ENCODE data around the gene ARL6IP4.

The ARL6IP4 gene

GRCh38 chr12:122991623-122992275 lies 11.3 kb downstream of the ARL6IP4 start:
- DNase-seq: no peak

GRCh38 chr12:122992386-122992785 lies 11.9 kb downstream of the ARL6IP4 start:
- no peak for DNase-seq

- no peak for DNase-seq
Observed at GRCh38 chr12:122994140-122994675, 13.7 kb downstream of the ARL6IP4 start.

GRCh38 chr12:122994781-122995502 lies 14.5 kb downstream of the ARL6IP4 start:
- DNase-seq: no peak

GRCh38 chr12:122995503-122996187 lies 15.2 kb downstream of the ARL6IP4 start:
- DNase-seq: no peak

- no peak for DNase-seq
Observed at GRCh38 chr12:122996188-122996601, 15.7 kb downstream of the ARL6IP4 start.

- no peak for DNase-seq
Observed at GRCh38 chr12:122996621-122997342, 16.3 kb downstream of the ARL6IP4 start.

- DNase-seq: no peak
Observed at GRCh38 chr12:122997343-122998250, 17.1 kb downstream of the ARL6IP4 start.

GRCh38 chr12:122998316-122998715 lies 17.8 kb downstream of the ARL6IP4 start:
- DNase-seq: no peak

GRCh38 chr12:122999196-122999946 lies 18.9 kb downstream of the ARL6IP4 start:
- no peak for DNase-seq

- no peak for DNase-seq
Observed at GRCh38 chr12:122999986-123000420, 19.5 kb downstream of the ARL6IP4 start.

- DNase-seq: no peak
Observed at GRCh38 chr12:123000578-123000977, 20.1 kb downstream of the ARL6IP4 start.

- DNase-seq: no peak
Observed at GRCh38 chr12:123001464-123001863, 21.0 kb downstream of the ARL6IP4 start.

- no peak for DNase-seq
Observed at GRCh38 chr12:123003257-123003656, 22.8 kb downstream of the ARL6IP4 start.

- no peak for DNase-seq
Observed at GRCh38 chr12:123004287-123004686, 23.8 kb downstream of the ARL6IP4 start.

GRCh38 chr12:123005081-123005626 lies 24.7 kb downstream of the ARL6IP4 start:
- no peak for DNase-seq

- DNase-seq: no peak
Observed at GRCh38 chr12:123006977-123007376, 26.5 kb downstream of the ARL6IP4 start.

- DNase-seq: no peak
Observed at GRCh38 chr12:123010110-123010509, 29.6 kb downstream of the ARL6IP4 start.

GRCh38 chr12:123010681-123011080 lies 30.2 kb downstream of the ARL6IP4 start:
- DNase-seq: no peak

- no peak for DNase-seq
Observed at GRCh38 chr12:123011701-123012100, 31.2 kb downstream of the ARL6IP4 start.
